K562 (cell line): ENCODE data around the gene SEC23A. TPM values are rescaled to one million over a fixed set of nuclear protein-coding genes. Genes with fewer than 3 reads are reported as not detected.

Experiments used
- ATAC-seq: fragments of 200-7000 bp; cut with Tn5 transposase; 3 replicates; pipeline ENCODE4 v1.9.1; 2020; ENCODE audit warnings: moderate library complexity
- BruUV-seq: library from RNA; stranded (reverse); fragments of 400-500 nt; replicated peaks from 2 replicates; lab custom pipeline; 2021; lab: Mats Ljungman, UMichigan
- CTCF ChIA-PET: fragments of 300-600 bp; formaldehyde crosslinking; extraction: SDS; loops from one replicate; lab custom pipeline; 2021; ENCODE audit warnings: low intra/inter-chr PET ratio; lab: Yijun Ruan, JAX
- POLR2A ChIA-PET: fragments of 300-600, 350-650 bp; sonication (Branson Sonifier 250); formaldehyde crosslinking; extraction: SDS; loops from one replicate; lab custom pipeline; 2021; ENCODE audit warnings: antibody characterized with exemption, inconsistent platforms; lab: Yijun Ruan, JAX
- DNase-seq, 4 experiments: peaks; one replicate each; pipeline versions ENCODE4 v3.0.0 to v3.0.0-alpha.2; 2011 to 2018; ENCODE audit warnings: low spot score in 3 of 4, mixed read lengths in 3 of 4; ENCODE audit errors: extremely low read depth in 1 of 4
- FAIRE-seq: peaks from 2 replicates; lab custom pipeline; 2011; peaks lifted over from hg19 to GRCh38; lab: Jason Lieb, UNC
- H2AFZ ChIP-seq: 2 replicates; pipeline ENCODE4 v1.6.0; 2011; ENCODE audit warnings: low read depth, low read length, control low read depth, inconsistent platforms
- H3K27ac ChIP-seq: fragments of 200-600 bp; 3 replicates; pipeline ENCODE4 v1.8.0; 2011; ENCODE audit warnings: low read depth, mild to moderate bottlenecking, control low read depth, inconsistent platforms, low read length, moderate library complexity, mixed read lengths; ENCODE audit errors: extremely low read depth
- H3K27me3 ChIP-seq, 2 experiments: fragments of 300-600 bp in 1 of 2; 2 replicates in 1 of 2; 3 replicates in 1 of 2; pipeline versions ENCODE4 v1.6.0 to v1.8.0; 2011; ENCODE audit warnings: inconsistent platforms in 2 of 2, low read length in 2 of 2, mild to moderate bottlenecking in 1 of 2, mixed read lengths in 1 of 2, moderate library complexity in 1 of 2; ENCODE audit not compliant: control insufficient read depth in 2 of 2, insufficient read depth in 2 of 2
- H3K36me3 ChIP-seq: fragments of 300-600 bp; 3 replicates; pipeline ENCODE4 v1.8.0; 2011; ENCODE audit warnings: mild to moderate bottlenecking, low read length, inconsistent platforms; ENCODE audit not compliant: control insufficient read depth, insufficient read depth
- H3K4me1 ChIP-seq, 2 experiments: fragments of 200-600 bp in 1 of 2; replicated peaks in 1 of 2; 2 replicates in 1 of 2; 3 replicates in 1 of 2; pipeline versions ENCODE4 v1.5.1 to v1.8.0; 2011; ENCODE audit warnings: inconsistent platforms in 2 of 2, low read length in 2 of 2, mild to moderate bottlenecking in 1 of 2, mixed read lengths in 1 of 2, moderate library complexity in 1 of 2; ENCODE audit not compliant: control insufficient read depth in 2 of 2, insufficient read depth in 2 of 2
- H3K4me2 ChIP-seq: 2 replicates; pipeline ENCODE4 v1.6.1; 2011; ENCODE audit warnings: low read length, control low read depth, inconsistent platforms, mixed read lengths; ENCODE audit not compliant: insufficient read depth
- H3K4me3 ChIP-seq: fragments of 200-600 bp; sonication (generic), shearing (Covaris generic); 2 replicates; pipeline ENCODE4 v1.5.1; 2016; ENCODE audit warnings: control low read depth, inconsistent platforms
- H3K79me2 ChIP-seq: fragments of 200-600 bp; 3 replicates; pipeline ENCODE4 v1.8.0; 2011; ENCODE audit warnings: low read length, inconsistent platforms; ENCODE audit not compliant: control insufficient read depth, insufficient read depth
- H3K9ac ChIP-seq, 2 experiments: 2 replicates each; pipeline versions ENCODE4 v1.6.0 to v1.6.1; 2011; ENCODE audit warnings: low read depth in 2 of 2, low read length in 2 of 2, control low read depth in 1 of 2, inconsistent platforms in 1 of 2, mild to moderate bottlenecking in 1 of 2, mixed read lengths in 1 of 2; ENCODE audit not compliant: insufficient read depth in 1 of 2
- H3K9me1 ChIP-seq: one replicate; pipeline ENCODE4 v1.6.0; 2011; ENCODE audit warnings: inconsistent platforms, mild to moderate bottlenecking, low read length, moderate library complexity; ENCODE audit not compliant: control insufficient read depth, insufficient read depth
- H3K9me3 ChIP-seq: replicated peaks from 2 replicates; pipeline ENCODE4 v1.5.1; 2011; ENCODE audit warnings: low read depth, low read length, inconsistent platforms; ENCODE audit not compliant: control insufficient read depth, insufficient read depth
- H4K20me1 ChIP-seq: replicated peaks from 2 replicates; pipeline ENCODE4 v1.6.1; 2011; ENCODE audit warnings: low read length, inconsistent platforms, mixed read lengths; ENCODE audit not compliant: control insufficient read depth, insufficient read depth
- BRCA1 ChIP-seq, 2 experiments: fragments of 450-650 bp in 1 of 2; sonication (generic) in 1 of 2; formaldehyde crosslinking in 1 of 2; IDR thresholded peaks; 2 replicates each; pipeline versions ENCODE4 v1.5.0 to v1.6.1; 2017 to 2020; ENCODE audit warnings: mild to moderate bottlenecking in 1 of 2, missing genetic modification reagents in 1 of 2
- CHAMP1 ChIP-seq: fragments of 450-650 bp; IDR thresholded peaks from 2 replicates; pipeline ENCODE4 v1.6.1; 2016; ENCODE audit warnings: mild to moderate bottlenecking
- HDAC8 ChIP-seq: fragments of 450-650 bp; IDR thresholded peaks from 2 replicates; pipeline ENCODE4 v1.6.1; 2016; ENCODE audit warnings: mild to moderate bottlenecking, missing genetic modification characterization, moderate library complexity, missing compliant biosample characterization
- PCBP1 ChIP-seq: fragments of 200-400 bp; formaldehyde crosslinking; IDR thresholded peaks from 2 replicates; pipeline ENCODE4 v1.6.1; 2018; ENCODE audit warnings: mild to moderate bottlenecking, low read depth, low read length; ENCODE audit not compliant: poor library complexity, severe bottlenecking
- THAP12 ChIP-seq: fragments of 250-450 bp; sonication (Bioruptor Pico); IDR thresholded peaks from 2 replicates; pipeline ENCODE4 v1.9.0; 2021; ENCODE audit warnings: mild to moderate bottlenecking, inconsistent platforms
- THRAP3 ChIP-seq: fragments of 450-650 bp; IDR thresholded peaks from 2 replicates; pipeline ENCODE4 v1.6.1; 2016; ENCODE audit warnings: mild to moderate bottlenecking, inconsistent platforms, borderline replicate concordance
- ZBTB9 ChIP-seq: fragments of 450-650 bp; formaldehyde crosslinking; IDR thresholded peaks from 2 replicates; pipeline ENCODE4 v1.4.0; 2020; ENCODE audit warnings: mild to moderate bottlenecking, moderate library complexity
- ZNF561 ChIP-seq: fragments of 450-650 bp; formaldehyde crosslinking; conservative IDR thresholded peaks from 2 replicates; pipeline ENCODE4 v1.4.0; 2020; ENCODE audit warnings: mild to moderate bottlenecking, moderate library complexity
- in situ Hi-C: fragments of 300-500 bp; cut with MboI; formaldehyde crosslinking; loops from 4 replicates; pipeline ENCODE4 v1.15.0; 2018; ENCODE audit warnings: inconsistent platforms, mixed read lengths
- intact Hi-C: fragments of 100-400 bp; cut with micrococcal nuclease; formaldehyde crosslinking; loops from 2 replicates; pipeline ENCODE4 v1.14.2; 2022
- polyA plus RNA-seq, 8 experiments: library from polyadenylated mRNA; depleted of rRNA in 4 of 8; stranded (reverse) in 5 of 8; unstranded in 3 of 8; fragments of >200 nt; fragmentation: Nextera tagmentation in 2 of 8; fragmentation: Illumina TruSeq in 1 of 8; extraction: Ambion mirVana in 2 of 8; extraction: Trizol in 1 of 8; gene quantifications; 2 replicates each; pipeline versions ENCODE4 v1.2.1 to v1.2.3, GENCODE V29; 2011 to 2014; ENCODE audit warnings: inconsistent platforms in 1 of 8, missing spikeins in 1 of 8
- total RNA-seq, 7 experiments: library from RNA; depleted of rRNA in 6 of 7; stranded (reverse); fragments of >200 nt in 6 of 7; fragmentation: Illumina TruSeq in 2 of 7; extraction: Trizol in 2 of 7; gene quantifications; 2 replicates each; pipeline versions ENCODE4 v1.2.1 to v1.2.3, GENCODE V29; 2011 to 2021; ENCODE audit warnings: low replicate concordance in 1 of 7

Gene SEC23A
- total and polyA plus RNA-seq, 9 of the 15 experiments (the other 6 are each of a cell fraction or from before 2014, with no cell fraction given): 5.5 to 47.0 (median 14.5) TPM

GRCh38 chr14:39028620-39029019 is 74.4 kb downstream of the SEC23A start:
- intact Hi-C loops (no loop called here), in situ Hi-C loops (no loop called here)
- Histone ChIP-seq H3K36me3 (peaks cover 4% of the 10 kb centered on the region; the same call in 2 of the 3 replicates), H2AFZ (no peak overlapping the region), H3K4me3 (no peak overlapping the region), H3K79me2 (no peaks in the 10 kb centered on the region), H3K27me3 (no peaks in the 10 kb centered on the region), H3K9me1 (no peaks in the 10 kb centered on the region), H3K27ac (no peak overlapping the region), H3K4me2 (no peak overlapping the region), H3K4me1 (no peaks in the 10 kb centered on the region), H3K9ac (no peak overlapping the region)
- POLR2A ChIA-PET: no interaction called here
- no TSS peak for BruUV-seq
- no peak for DNase-seq
- CTCF ChIA-PET: no interaction called here
- no peak for FAIRE-seq
- TF ChIP-seq CHAMP1 (no peak), PCBP1 (no peak), HDAC8 (tag) (no peak), BRCA1 (IDR thresholded peaks at IDR 0.05) (no peak), BRCA1 (CRISPR knock-in tag; IDR thresholded peaks at IDR 0.05) (no peak), ZNF561 (CRISPR knock-in tag) (no peak), THRAP3 (no peak), THAP12 (CRISPR knock-in tag) (no peak), ZBTB9 (CRISPR knock-in tag) (no peak)
- TF ChIP-seq, all 486 proteins: peak for 0
- no peaks in the 10 kb centered on the region for H3K9me3 ChIP-seq
- H4K20me1 ChIP-seq: no peaks in the 10 kb centered on the region
- no peak for ATAC-seq
